SK-N-SH (cell line): ENCODE results near the gene FAM219B.

Source experiments
- EZH2phosphoT487 ChIP-seq: fragments of 200-600 bp; sonication (generic); IDR thresholded peaks from 2 replicates; pipeline ENCODE4 v1.6.1; 2017; ENCODE audit warnings: low read depth, mixed run types, mild to moderate bottlenecking, antibody characterized with exemption, moderate library complexity, borderline replicate concordance
- MEF2A ChIP-seq: IDR thresholded peaks from 2 replicates; pipeline ENCODE4 v1.4.0; 2012; ENCODE audit warnings: low read depth, borderline replicate concordance
- POLR2AphosphoS5 ChIP-seq: IDR thresholded peaks from 2 replicates; pipeline ENCODE4 v1.6.1; 2012; ENCODE audit warnings: low read depth, low read length
- RFX5 ChIP-seq: IDR thresholded peaks from 2 replicates; pipeline ENCODE4 v1.6.1; 2012; ENCODE audit warnings: mild to moderate bottlenecking, improper control_type of control experiment, low read length
- TF ChIP-seq, protein P1 (sequence below): fragments of 200-600 bp; sonication (generic); IDR thresholded peaks from 2 replicates; pipeline ENCODE4 v1.6.1; 2017; ENCODE audit warnings: antibody characterized with exemption, mild to moderate bottlenecking, moderate library complexity
- TF ChIP-seq, protein P2 (sequence below): IDR thresholded peaks from 2 replicates; pipeline ENCODE4 v1.4.0; 2012; ENCODE audit warnings: low read depth, borderline replicate concordance
- TF ChIP-seq, protein P3 (sequence below): IDR thresholded peaks from 2 replicates; pipeline ENCODE4 v1.6.1; 2012; ENCODE audit warnings: mild to moderate bottlenecking, low read depth, low read length, moderate library complexity
- TF ChIP-seq, protein P4 (sequence below): fragments of 150-350 bp; IDR thresholded peaks from 2 replicates; pipeline ENCODE4 v1.6.1; 2017; ENCODE audit warnings: antibody characterized with exemption, low read length, low read depth, borderline replicate concordance
- TF ChIP-seq, protein P5 (sequence below): fragments of 150-350 bp; IDR thresholded peaks from 2 replicates; pipeline ENCODE4 v1.6.1; 2016; ENCODE audit warnings: mild to moderate bottlenecking, low read depth, low read length

DNA sequence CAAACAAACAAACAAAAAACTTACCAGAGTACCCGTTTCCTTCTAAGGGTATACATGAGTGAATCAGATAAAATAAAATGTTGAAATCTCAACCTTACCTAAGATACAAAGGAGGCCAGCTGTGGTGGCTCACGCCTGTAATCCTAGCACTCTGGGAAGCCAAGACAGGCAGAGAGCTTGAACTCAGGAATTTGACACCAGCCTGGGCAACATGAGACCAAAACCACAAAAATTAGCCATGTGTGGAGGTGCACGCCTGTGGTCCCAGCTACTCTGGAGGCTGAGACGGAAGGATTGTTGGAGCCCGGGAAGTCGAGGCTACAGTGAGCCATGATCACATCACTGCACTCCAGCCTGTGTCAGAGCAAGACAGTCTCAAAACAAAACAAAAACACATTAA is 11.0 kb upstream of the FAM219B start:
- TF ChIP-seq, protein P1, sequence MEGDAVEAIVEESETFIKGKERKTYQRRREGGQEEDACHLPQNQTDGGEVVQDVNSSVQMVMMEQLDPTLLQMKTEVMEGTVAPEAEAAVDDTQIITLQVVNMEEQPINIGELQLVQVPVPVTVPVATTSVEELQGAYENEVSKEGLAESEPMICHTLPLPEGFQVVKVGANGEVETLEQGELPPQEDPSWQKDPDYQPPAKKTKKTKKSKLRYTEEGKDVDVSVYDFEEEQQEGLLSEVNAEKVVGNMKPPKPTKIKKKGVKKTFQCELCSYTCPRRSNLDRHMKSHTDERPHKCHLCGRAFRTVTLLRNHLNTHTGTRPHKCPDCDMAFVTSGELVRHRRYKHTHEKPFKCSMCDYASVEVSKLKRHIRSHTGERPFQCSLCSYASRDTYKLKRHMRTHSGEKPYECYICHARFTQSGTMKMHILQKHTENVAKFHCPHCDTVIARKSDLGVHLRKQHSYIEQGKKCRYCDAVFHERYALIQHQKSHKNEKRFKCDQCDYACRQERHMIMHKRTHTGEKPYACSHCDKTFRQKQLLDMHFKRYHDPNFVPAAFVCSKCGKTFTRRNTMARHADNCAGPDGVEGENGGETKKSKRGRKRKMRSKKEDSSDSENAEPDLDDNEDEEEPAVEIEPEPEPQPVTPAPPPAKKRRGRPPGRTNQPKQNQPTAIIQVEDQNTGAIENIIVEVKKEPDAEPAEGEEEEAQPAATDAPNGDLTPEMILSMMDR = no peak
- TF ChIP-seq RFX5 (no peak), EZH2phosphoT487 (no peak), POLR2AphosphoS5 (no peak), MEF2A (no peak)
- TF ChIP-seq, protein P2, sequence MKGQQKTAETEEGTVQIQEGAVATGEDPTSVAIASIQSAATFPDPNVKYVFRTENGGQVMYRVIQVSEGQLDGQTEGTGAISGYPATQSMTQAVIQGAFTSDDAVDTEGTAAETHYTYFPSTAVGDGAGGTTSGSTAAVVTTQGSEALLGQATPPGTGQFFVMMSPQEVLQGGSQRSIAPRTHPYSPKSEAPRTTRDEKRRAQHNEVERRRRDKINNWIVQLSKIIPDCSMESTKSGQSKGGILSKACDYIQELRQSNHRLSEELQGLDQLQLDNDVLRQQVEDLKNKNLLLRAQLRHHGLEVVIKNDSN = no peak
- TF ChIP-seq, protein P3, sequence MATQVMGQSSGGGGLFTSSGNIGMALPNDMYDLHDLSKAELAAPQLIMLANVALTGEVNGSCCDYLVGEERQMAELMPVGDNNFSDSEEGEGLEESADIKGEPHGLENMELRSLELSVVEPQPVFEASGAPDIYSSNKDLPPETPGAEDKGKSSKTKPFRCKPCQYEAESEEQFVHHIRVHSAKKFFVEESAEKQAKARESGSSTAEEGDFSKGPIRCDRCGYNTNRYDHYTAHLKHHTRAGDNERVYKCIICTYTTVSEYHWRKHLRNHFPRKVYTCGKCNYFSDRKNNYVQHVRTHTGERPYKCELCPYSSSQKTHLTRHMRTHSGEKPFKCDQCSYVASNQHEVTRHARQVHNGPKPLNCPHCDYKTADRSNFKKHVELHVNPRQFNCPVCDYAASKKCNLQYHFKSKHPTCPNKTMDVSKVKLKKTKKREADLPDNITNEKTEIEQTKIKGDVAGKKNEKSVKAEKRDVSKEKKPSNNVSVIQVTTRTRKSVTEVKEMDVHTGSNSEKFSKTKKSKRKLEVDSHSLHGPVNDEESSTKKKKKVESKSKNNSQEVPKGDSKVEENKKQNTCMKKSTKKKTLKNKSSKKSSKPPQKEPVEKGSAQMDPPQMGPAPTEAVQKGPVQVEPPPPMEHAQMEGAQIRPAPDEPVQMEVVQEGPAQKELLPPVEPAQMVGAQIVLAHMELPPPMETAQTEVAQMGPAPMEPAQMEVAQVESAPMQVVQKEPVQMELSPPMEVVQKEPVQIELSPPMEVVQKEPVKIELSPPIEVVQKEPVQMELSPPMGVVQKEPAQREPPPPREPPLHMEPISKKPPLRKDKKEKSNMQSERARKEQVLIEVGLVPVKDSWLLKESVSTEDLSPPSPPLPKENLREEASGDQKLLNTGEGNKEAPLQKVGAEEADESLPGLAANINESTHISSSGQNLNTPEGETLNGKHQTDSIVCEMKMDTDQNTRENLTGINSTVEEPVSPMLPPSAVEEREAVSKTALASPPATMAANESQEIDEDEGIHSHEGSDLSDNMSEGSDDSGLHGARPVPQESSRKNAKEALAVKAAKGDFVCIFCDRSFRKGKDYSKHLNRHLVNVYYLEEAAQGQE = no peak
- TF ChIP-seq, protein P4, sequence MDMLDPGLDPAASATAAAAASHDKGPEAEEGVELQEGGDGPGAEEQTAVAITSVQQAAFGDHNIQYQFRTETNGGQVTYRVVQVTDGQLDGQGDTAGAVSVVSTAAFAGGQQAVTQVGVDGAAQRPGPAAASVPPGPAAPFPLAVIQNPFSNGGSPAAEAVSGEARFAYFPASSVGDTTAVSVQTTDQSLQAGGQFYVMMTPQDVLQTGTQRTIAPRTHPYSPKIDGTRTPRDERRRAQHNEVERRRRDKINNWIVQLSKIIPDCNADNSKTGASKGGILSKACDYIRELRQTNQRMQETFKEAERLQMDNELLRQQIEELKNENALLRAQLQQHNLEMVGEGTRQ = no peak
- TF ChIP-seq, protein P5, sequence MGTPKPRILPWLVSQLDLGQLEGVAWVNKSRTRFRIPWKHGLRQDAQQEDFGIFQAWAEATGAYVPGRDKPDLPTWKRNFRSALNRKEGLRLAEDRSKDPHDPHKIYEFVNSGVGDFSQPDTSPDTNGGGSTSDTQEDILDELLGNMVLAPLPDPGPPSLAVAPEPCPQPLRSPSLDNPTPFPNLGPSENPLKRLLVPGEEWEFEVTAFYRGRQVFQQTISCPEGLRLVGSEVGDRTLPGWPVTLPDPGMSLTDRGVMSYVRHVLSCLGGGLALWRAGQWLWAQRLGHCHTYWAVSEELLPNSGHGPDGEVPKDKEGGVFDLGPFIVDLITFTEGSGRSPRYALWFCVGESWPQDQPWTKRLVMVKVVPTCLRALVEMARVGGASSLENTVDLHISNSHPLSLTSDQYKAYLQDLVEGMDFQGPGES = no peak
